RCC 7860 (cell line): Measurements from ENCODE around the gene NEURL4.

Source experiments
- DNase-seq: peaks from one replicate; pipeline ENCODE4 v3.0.0-alpha.2; 2015; ENCODE audit warnings: low spot score
- FAIRE-seq: peaks from 2 replicates; lab custom pipeline; 2012; peaks lifted over from hg19 to GRCh38; lab: Jason Lieb, UNC

The NEURL4 gene

GRCh38 chr17:7324438-7324779, 4.7 kb downstream of the NEURL4 start:
- DNase-seq (no peak), FAIRE-seq (no peak)

DNA sequence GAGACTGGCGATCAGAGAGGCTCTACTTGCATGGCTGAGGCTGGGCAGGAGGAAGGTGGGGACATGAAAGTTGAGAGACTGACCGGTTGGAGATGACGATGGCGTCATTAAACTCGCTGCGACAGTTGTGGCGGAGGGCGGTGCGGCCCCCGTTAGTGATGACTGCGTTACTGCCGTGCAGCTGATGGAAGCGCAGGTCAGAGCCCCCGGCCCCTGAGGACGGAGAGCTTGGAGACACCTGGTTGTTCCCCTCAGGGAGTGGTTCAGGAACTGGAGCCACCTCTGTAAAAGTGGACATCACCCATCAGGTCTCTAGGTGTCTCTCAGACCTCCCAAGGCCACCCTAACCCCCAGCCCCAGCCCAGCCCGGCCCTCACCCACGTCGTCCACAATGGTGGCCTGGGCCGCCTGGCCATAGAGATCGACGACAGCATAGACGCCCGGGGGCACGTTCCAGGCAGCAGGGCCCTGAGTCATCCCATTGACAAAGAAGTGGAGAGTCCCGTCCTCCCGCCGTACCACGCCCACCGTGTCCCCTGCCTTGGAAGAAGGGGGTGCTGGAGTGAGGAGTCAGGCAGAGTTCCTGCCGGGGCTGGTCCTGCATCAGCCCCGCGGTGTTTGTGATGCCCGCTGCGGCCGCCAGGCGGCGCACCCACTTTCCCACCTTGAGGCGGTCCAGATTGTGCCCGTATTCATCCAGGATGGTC, 5.3 kb downstream of the NEURL4 start:
- no peak for FAIRE-seq
- no peak for DNase-seq

DNA sequence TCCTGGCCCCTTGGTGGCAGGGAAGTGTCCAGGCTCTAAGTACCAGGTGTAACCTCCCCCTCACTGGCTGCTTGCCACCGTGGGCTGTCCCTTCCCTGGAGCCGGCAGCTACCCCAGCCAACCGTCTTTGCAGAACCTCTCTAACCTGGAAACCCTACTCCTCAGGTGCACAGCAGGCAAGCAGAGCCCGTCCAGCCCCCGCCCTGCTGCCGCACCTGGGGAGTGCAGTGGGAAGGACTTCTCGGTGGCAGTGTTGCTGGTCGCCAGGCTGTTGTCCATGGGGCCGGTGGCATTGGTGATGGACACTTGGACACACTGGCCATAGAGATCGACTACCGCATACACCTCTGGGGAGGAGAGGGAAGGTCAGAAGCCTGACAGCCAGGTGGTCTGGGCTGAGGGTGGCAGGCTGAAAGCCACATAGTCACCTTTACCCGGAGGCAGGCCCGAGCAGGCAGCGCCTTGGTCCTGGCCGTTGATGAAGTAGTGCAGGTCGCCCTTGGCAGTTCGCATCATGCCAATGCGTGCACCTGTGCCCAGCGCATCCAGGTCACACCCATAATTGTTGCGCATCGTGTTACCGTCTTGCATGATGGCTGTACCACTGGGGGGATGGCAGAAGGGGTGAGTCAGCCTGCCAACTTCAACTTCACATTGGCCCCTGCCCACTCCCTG, 6.5 kb downstream of the NEURL4 start:
- no peak for DNase-seq
- no peak for FAIRE-seq

GRCh38 chr17:7321466-7321865, 7.7 kb downstream of the NEURL4 start:
- FAIRE-seq (no peak), DNase-seq (no peak)

DNA sequence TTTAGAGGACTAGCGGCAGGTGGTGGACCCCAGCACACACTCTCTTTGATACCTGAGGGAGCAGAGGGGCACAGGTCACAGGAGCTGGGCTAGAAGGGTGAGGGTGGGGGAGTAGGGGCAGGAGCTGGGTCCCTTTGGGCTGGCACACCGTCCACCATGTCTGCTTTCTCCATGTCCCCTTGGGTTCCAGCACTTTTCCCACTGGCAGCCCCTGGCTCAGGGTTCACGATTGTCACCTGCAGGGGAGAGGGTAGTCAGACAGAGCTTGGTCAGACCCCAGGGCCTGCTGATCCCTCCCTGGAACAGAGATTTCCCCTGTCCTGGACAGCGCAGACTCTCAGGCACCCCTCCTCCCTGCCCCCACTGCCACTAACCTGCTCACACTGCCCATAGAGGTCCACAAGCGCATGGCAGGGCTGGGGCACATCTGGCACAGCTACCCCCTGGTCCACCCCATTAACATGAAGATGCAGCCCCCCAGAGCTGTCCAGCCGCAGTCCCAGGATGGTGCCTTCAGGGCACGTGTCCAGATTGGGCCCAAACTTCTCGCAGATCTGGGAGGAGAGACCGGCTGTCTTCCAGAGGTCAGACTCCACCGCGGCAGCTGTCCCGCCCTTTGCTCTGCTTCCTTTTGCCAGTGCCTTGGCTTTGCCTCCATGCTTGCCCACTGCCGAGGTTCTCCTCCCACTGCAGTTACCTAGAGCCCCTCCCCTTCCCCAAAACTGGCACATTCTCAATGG, 10.8 kb downstream of the NEURL4 start:
- DNase-seq (no peak), FAIRE-seq (no peak)

GRCh38 chr17:7317161-7317803, 11.9 kb downstream of the NEURL4 start:
- FAIRE-seq (no peak), DNase-seq (no peak)

DNA sequence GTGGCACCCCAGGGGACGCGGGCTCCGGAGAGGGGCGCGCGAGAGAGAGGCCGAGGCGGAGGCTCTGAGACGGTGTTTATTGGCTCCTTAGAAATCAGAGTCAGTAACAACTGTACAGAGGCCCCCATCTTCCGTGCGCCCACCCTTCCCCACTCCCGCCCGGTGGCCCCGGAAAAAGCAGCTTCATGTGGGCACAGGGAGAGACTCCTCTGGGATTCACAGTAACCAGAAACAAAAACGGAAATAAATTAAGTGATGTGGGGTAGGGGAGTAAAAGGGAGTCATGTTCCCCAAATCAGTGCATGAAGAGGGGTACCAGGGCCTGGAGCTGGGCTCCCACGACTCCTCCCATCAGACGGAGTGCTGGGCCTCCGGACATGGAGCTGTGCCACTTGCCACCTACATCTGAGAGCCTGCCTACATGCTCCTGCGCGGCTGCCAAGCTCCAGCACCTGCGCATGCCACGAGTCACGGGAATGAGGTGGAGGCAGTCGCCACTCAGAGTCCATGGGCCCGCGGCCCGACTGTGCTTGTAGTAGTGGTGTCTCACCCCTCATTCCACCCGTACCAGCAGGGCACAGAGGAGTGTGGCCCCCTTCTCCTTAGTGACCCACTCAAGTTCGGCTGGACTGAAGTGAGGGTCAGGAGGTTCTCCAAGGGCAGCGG, 13.4 kb downstream of the NEURL4 start:
- no peak for FAIRE-seq
- DNase-seq, result no peak

DNA sequence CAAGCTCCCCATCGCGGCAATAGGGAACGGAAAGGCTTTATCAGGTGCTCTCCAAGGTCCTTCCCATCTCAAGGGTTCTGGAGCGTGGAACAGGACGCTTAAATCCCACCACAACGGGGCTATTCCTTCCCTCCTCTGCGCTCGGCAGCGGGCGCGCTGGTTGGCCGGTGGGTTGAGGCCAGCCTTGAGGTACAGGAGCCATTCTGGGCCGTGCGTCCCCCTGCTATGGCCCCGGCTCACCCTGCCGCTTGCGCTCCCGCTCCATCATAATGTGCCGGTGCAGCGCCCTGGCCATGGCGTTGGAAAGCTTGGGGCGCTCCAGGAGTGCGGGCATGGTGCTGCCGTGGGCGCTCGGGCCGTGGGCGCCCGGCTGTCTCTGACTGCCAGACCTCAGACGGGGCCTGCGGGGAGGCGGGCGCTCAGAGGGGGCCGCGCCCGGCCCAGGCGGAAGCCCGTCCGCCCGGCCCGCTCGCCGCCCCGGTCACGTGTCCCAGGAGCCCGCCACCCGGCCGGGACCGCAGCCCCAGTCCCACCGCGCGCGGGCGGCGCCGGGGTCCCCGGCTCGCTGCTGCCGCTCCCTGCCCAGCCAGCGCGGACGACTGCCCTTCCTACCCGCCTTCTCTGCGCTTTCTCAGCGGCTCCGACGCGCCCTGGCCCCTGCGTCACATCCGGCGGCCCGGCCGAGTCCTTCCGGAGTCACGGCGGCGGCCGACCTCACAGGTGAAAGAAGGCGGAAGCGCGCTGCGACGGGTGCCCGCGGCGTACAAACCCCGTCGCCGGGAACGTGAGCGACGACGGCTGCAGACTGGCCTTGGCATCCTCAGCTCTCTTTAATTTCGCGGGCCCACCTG, 14.2 kb downstream of the NEURL4 start, which contains the start of gene GPS2:
GPS2 (minus strand) TSS at position 642 of the 851 bp plus-strand sequence; CDS start at position 334, 308 bp downstream.
- DNase-seq, result peak; percentile 57
- no peak for FAIRE-seq

- DNase-seq, result peak; percentile 41
- FAIRE-seq, result no peak
Measured at GRCh38 chr17:7313890-7314718, 15.0 kb downstream of the NEURL4 start.

DNA sequence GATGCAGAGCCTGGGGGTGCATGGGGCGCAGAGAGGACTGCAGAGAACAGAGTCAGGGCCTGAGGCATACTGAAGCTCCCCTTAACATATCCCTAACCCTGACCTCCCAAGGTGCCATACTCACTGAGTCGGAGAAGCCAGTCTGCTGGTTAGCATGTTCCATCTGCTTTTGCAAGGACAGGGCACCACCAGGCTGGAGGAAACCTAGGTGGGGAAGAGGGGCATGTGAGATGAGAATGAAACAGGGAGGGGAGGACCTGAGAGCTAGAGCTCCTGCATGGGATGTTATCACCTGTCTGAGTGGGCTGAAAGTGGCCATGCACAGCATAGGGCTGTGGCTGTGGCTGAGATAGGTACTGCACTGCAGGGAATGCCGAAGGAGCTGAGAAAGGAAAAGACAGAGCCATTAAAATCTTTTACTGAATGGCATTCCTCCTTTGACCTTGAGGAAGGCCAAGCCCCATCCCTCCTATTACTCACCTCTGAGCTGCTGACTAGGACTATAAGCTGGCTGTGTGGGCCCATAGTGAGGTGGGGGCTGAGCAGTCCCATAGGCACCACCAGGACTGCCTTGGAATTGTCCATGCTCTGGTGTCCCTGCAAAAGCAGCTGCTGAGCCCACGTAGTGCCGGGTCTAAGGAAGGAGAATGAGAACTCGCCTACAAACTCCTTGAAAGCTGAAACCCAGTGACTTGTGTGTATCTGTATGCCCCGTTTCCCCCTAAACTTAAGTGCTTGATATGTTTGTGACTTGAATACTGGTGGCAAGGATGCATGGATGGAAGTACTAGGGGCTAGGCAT, 15.8 kb downstream of the NEURL4 start:
- DNase-seq (peak; percentile 43), FAIRE-seq (no peak)

- no peak for DNase-seq
- no peak for FAIRE-seq
Measured at GRCh38 chr17:7312432-7313087, 16.6 kb downstream of the NEURL4 start.

DNA sequence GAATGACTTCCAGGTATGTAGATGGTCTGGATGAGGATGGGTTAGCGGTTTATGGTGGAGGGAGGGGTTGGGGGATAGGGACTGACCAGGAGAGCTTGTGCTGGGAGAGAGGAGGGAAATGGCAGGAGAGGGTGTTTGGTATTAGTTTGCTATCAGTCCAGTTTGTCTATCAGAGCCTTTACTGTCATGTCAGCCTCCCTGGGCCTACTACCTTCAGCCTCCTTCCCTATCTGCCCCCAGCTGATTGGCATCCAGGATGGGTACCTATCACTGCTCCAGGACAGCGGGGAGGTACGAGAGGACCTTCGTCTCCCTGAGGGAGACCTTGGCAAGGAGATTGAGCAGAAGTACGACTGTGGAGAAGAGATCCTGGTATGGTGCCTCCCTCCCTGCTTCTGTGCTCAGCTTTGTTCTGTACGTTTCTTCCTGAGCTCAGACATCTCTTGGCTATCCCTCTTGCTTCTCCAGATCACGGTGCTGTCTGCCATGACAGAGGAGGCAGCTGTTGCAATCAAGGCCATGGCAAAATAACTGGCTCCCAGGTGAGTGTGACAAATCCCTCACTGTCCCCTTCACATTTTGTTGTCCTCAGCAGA, 17.9 kb downstream of the NEURL4 start:
- FAIRE-seq, result no peak
- no peak for DNase-seq

GRCh38 chr17:7309628-7310027, 19.5 kb downstream of the NEURL4 start:
- FAIRE-seq (no peak), DNase-seq (no peak)

- peak; percentile 64 for DNase-seq
- peak; percentile 24 for FAIRE-seq
Measured at GRCh38 chr17:7308625-7309433, 20.3 kb downstream of the NEURL4 start.

GRCh38 chr17:7307686-7308624, 21.2 kb downstream of the NEURL4 start:
- DNase-seq (no peak), FAIRE-seq (no peak)
